LNCAP (cell line): ENCODE results near the gene SMC1B.

ENCODE experiments used
- CTCF ChIP-seq: fragments of 450-650 bp; IDR thresholded peaks from 2 replicates; pipeline ENCODE4 v1.5.1; 2017; ENCODE audit warnings: mild to moderate bottlenecking

SMC1B gene

GRCh38 chr22:45323695-45324094, 89.7 kb downstream of the SMC1B start:
- no peak for TF ChIP-seq CTCF

DNA sequence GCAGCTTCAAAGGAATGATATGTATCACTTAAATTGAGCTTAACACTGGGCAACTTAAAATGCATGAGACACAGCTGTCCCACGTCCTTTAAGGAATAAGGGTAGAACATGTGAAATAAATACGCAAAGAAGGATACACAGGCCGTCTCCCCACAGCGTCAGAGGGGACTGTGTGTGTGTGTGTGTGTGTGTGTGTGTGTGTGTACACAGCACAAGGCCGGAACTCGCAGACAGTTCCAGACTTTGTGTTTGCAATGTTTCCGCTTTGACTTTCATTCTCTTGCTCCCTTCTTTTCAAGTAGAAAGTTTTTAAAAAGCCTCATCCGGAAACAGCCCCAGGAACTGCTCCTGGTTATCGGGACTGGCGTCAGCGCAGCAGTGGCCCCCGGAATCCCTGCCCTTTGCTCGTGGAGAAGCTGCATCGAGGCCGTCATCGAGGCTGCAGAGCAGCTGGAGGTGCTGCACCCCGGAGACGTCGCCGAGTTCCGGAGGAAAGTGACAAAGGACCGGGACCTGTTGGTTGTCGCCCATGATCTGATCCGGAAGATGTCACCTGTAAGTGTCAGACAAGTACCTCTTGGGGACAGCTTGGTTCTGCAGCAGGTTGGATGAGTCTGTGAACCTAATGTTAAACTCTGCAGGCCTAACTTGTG, 90.4 kb downstream of the SMC1B start:
- TF ChIP-seq CTCF = no peak

GRCh38 chr22:45321827-45322226, 91.6 kb downstream of the SMC1B start:
- TF ChIP-seq CTCF = no peak

GRCh38 chr22:45320357-45320976, 92.9 kb downstream of the SMC1B start:
- TF ChIP-seq CTCF = no peak

DNA sequence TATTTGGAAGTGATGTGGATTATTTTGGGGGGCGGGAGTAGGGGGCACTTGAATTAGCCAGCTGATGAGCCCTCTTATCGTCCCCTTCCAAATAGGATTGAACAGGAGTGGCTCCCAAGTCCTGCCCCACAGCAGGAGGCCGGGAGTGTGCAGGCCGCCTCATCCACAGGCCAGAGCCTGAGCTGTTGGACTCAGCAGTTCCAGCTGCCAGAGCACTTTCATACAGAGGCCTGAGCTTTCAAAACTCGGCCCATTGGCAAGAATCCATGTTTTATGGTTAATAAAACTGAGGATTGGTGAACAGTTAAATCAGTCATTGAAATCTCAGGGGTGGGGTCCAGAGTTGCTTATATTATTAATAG, 94.1 kb downstream of the SMC1B start:
- no peak for TF ChIP-seq CTCF

- TF ChIP-seq CTCF = no peak
Measured at GRCh38 chr22:45318558-45319323, 94.7 kb downstream of the SMC1B start.

GRCh38 chr22:45318168-45318557, 95.2 kb downstream of the SMC1B start:
- no peak for TF ChIP-seq CTCF
